Measurements from ENCODE around the gene FAM3C.
"Not testable (repeated sequence)": the region's sequence is repeated elsewhere in the genome, so short reads cannot be mapped to it uniquely, and the experiment has no call there.

FAM3C gene

DNA sequence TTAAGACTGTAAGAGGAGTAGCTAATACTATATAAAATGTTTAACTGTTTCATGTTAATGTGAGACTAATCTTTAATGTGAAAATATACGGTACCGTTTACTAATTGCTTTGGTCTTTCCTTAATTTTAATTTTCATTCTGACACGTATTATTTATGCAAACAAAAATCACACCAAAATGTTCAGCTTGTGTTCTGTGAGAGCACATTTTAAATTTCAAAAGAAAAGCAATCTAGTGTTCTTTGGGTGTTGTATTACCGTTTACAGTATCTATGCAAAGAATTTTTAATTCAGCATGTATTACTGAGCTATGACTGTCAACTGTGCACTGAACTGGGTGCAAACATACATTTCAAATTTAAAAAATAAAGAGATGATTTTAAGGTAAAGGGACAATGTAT is 65.1 kb downstream of the FAM3C start:
- DNase-seq (ENCODE audit: low read depth in 3 of 3): no peak

DNA sequence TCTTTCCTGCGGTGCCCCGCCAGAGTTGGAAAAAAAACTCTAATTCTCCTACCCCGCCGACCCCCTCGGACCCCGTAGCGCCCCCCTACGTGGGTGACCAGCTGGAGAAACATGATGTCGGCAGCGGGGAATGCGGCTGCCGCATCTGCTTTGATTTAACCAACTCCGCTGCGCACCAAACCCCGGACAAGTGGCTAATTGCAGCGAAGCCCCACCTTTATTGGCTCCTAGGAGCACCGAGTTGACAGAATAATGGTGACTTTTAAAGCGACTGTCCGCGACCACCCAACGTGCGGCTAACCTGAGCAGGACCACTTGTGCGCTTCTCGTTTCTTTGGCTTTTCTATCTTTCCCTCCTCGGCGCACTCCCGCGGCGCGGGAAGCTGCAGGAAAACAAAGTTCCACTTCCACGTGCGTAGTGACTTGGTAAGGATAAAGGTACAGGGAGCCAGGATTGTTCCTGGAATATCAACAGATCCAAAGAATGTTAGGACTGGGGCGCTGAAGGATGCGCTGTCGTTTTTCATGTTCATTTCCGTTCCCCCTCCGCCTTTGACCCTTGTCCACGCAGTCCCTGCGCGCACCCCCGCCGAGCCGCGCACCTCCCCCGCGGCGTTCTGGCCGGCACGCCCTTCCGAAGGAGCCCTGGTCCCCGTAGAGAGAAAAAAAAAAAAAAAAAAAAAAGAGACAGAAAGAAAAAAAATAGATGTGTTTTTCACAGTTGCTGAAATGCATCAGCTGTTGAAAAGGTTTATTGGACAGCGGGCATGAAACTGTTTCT is 65.9 kb downstream of the FAM3C start:
- no peak for DNase-seq (ENCODE audit: low read depth in 3 of 3)

DNA sequence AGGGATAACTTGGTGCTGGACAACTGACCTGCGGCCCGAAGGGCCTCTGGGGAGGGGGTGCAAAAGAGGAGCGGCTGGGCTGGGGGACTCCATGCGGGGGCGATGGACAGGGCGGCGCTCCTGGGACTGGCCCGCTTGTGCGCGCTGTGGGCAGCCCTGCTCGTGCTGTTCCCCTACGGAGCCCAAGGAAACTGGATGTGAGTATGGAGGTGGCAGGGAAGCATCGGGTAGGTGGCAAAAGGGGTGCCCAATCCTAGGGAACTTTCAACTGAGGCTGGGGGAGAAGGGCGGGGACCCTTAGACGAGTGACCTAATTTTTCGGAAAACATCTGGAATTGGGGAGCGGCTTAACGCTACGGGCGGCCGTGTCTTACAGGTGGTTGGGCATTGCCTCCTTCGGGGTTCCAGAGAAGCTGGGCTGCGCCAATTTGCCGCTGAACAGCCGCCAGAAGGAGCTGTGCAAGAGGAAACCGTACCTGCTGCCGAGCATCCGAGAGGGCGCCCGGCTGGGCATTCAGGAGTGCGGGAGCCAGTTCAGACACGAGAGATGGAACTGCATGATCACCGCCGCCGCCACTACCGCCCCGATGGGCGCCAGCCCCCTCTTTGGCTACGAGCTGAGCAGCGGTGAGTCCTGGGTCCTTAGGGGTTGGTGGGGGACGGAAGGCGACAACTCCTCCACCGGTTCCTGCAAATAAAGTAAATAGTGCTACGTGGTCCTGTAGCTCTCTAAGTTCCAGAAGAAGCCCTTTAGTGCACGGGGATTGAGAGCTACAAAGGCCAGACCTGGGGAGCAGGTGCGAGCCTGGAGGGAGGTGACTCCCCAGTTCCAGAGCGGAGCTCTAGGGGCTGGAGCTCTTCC is 66.7 kb downstream of the FAM3C start:
- peak in 1 of 3 experiments; percentile 29 for DNase-seq (ENCODE audit: low read depth in 3 of 3)

DNA sequence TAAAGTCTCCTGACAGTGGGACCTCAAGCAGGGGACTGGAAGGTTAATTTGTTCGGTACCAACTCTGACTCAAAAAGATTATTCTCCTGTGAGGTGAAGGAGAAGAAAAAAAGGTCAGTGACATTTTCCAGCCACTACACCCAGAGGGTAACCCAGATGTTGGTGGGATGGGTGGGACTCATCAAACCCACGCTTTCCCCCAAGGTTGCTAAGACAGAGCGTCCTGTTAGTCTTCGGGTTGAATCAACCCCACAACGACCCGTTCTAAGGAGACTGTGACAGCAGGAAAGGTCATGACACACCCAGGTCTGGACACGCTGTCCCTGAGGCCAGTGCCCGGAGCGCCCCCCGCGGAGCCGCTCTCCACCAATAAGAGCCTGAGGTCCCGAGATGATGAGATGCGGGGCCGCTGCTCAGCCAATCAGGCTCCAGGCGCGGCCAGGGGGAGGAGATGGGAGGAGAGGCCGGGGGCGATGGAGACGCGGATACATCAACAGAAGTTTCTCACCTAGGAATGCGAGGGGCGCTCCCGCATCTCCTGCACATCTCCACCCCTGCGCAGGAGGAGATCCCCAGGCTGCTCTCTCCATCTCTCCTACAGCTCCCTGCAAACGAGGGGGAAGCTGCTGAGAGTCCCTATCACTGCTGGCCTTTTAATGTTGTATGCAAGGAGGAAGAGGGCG is 67.5 kb downstream of the FAM3C start, which contains the start of gene WNT16:
Gene WNT16 (plus strand): TSS at position 493 of the 683 bp plus-strand sequence. CDS start 293 bp downstream, outside the sequence.
- no peak for DNase-seq (ENCODE audit: low read depth in 3 of 3)

DNA sequence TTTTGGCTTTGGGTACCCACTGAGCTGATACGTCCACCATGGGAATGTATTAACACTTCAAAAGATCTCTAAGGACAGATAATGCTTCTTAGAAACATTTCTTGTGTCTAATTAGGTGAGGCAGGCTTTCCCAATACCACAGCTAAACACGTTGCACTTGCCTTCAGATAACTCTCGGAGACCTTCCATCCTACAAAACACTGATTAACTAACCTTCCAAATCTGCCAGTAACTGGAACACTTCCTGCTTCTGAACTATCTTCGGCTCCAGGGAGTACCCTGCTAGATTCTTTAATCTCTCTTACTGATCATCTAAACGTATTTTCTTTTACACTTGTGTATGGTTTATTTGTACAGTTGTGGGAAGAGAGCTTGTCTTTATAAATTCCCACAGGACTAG is 68.4 kb downstream of the FAM3C start:
- no peak for DNase-seq (ENCODE audit: low read depth in 3 of 3)

DNA sequence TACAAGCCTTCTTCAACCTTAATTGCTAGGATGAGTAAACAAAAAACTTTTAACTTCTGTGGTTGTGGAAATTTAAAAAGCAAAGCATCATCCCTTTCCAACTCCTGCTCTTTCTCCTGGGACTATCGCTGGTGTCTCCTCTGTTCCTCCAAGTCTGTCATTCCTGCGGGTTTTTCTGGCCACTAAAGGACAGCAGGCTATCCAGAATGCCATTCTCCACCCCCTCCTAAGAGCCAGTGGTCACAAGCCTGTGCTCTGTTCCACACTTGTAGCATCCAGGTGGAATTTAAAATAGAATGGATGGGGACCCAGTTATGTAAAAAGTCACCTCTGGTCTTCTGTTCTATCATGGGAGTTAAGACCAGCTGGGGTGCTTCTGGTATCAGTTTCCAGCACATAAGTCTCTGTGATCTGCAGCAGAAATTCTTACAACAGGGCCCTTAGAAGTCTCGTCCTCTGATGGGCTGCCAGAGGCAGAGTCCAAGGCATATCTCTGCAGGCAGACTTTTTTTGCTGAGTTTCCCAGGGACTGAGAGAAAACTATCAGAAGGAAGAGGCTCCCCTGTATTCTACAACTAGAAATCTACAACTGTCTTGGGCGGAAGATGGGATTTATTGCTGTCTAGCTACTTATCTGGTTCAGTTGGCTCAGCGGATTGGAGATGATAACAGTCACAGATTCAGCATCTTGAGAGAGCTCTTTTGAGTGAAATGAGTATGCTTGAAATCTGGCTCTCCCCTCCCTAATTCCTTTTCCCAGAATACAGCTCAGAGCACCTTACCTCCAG is 72.4 kb downstream of the FAM3C start:
- no peak for DNase-seq (ENCODE audit: low read depth in 3 of 3)

DNA sequence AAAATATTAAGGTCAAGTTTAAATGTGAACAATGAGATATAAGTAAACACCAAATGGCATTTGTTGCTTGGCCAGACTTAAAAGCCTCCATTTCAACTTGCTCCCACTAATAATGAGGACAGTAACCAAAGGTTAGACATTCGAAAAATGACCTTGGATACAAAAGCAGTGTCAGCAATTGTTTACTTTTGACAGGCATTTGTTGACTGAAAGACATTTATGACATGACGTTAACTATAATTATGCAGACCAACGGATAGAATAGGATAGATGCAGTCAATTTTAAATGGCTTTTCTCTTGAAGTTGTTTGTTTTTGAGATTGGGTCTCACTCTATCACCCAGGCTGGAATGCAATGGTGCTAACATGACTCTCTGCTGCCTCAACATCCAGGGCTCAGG is 73.6 kb downstream of the FAM3C start:
- DNase-seq (ENCODE audit: low read depth in 3 of 3): no peak

DNA sequence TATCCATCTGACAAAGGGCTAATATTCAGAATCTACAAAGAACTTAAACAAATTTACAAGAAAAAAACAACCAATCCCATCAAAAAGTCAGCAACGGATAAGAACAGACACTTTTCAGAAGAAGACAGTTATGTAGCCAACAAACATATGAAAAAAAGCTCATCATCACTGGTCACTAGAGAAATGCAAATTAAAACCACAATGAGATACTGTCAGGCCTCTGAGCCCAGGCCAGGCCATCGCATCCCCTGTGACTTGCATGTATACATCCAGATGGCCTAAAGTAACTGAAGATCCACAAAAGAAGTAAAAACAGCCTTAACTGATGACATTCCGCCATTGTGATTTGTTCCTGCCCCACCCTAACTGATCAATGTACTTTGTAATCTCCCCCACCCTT is 80.9 kb downstream of the FAM3C start:
- DNase-seq (ENCODE audit: low read depth in 3 of 3): not testable (repeated sequence)

DNA sequence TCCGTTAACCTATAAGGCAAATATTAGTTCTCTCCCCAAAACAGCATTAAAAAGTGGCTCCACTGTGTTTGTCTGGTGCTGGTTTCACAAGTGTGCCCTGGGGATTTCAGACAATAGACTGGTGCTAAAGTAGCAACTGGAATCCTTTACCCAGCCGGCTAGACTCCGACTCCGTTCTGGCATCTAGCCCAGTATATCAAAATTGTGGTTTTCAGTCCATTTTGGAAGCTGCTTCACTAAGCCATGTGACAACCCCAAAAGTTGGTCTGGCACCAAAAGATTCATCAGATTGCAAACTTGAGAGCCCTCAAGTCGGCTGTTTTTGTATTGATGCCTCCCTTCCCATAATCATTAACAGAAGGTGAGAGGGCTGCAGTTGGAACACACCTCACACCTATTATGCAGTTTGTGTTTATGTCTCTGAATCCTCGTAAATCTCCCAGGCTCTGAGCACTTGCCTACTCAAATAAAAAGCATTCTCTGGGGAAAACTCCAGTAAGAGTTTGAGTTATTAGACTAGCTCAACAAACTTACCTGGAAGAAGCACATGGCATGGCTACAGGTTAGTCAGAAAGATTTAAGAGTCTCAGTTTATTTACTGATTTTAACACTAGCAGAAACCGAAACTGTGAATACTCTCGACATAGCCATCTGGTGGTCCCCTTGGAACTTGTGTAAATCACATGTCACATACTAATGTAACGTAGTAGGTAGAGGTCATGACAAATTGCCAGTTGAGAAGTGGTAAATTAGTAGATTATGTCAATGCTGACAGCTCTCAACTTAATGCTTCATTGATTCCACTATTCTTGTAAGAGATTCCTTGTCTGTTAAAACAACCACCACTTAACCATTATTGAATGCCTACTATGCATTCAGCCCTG is 82.1 kb downstream of the FAM3C start:
- no peak for DNase-seq (ENCODE audit: low read depth in 3 of 3)

DNA sequence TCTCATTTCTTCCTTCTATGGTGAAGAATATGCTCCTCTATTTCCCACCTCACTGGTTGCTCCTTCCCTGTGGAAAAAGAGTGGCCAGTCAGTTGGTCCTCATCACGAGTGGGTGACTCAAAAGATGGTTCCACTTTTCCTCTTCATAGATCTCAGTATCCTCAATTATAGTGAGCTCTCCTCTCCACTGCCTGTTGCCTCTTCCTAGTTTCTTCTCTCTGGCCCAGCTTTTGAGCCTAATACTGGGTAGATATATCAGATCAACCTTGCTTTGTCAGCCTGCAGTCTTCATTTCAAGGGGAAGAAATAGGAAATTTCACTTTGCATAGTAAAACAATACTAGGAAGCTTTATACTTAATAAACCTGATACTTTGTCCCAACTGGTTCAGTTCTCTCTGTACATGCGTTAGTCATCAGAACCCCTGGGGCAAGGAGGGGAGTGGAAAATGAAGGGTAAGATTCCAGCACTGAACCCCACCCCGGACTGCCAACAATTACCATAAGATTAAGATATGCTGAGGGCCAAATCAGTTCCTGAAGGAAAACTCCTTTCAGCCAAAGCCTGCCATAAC is 82.8 kb downstream of the FAM3C start:
- no peak for DNase-seq (ENCODE audit: low read depth in 3 of 3)

DNA sequence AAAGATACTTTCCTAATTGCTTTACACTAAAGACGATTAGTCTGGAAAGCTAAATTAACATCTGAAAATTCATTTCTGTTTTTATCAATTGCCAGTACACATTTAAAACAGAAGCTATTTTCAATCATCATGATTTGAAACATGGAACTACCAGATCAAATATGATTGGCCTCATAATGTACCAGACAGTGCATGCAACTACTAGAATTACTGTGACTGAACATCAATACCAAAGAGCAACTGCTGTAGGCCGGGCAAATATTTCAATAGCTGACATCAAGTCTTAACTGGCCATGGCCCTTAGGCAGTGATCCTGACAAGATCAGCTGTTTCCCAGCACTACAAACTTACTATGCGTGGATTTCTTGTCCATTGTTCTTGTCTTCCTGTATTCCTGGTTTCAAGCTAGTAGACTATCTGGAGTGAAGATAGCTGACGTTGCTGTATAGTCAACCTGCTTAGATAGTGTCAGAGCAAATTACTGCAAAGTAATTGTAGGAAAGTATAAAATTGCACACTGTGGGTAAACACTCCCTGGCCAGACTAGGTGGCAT is 89.0 kb downstream of the FAM3C start:
- no peak for DNase-seq (ENCODE audit: low read depth in 3 of 3)

DNA sequence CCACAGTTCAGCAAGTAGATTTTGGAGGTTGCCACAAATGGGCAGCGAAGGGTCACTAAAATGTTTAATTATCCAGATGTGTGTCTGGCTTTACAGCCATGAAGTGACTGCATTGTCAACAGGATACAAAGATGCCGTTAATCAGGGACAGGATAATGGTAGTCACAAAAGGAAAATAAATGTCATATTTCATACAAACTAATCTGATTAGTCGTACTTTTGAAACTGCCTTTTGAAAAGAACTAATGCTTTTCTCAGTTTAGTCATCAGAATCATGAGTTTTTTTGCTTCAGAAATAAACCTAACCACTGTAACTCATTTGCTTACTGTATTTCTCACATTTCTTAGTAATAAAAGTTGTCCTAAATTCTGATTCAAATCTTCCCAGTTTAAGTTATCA is 89.5 kb downstream of the FAM3C start:
- DNase-seq (ENCODE audit: low read depth in 3 of 3): no peak

DNA sequence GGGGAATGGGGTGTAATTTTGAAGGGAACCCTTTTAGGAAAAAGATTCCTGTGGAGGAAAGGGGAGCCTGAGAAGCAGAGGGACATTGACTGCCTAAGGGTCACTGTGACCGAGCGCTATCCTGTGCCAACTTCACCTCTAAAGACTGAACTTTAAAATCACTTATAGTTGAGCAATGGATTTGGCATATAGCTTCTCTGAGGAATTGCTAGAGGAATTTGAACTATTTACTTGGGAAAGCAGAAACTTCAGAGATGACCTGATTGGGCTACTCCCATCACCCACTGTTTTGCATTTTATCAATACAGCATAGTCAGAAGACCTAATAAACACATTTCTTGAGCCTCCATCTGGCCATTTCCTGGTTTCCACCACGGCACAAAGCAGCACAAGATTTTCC is 91.0 kb downstream of the FAM3C start:
- DNase-seq (ENCODE audit: low read depth in 3 of 3): no peak

DNA sequence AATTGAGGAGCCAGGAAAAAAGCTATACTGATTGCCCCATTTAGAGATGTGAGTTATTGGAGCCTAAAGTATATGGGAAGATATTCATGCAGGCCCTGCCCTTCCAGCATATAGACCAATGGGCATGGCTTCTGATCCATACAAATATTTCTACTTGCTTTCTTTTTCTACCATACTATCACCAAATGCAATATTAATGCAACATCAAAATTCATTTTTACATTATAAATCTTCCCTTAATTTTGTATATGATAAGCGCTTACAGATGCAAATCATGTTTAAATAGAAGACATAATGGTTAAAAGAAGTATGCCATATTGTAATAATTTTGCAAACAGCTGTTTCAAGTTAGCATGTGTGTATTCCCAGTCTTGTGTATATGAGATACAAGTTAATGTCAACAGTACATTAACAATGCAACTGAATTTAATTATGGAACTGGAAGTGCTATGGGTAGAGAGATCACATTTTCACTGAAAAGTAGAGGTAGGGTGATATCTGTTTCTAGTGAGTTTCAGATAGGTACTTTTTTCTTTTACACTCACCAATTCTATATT is 91.9 kb downstream of the FAM3C start:
- no peak for DNase-seq (ENCODE audit: low read depth in 3 of 3)

DNA sequence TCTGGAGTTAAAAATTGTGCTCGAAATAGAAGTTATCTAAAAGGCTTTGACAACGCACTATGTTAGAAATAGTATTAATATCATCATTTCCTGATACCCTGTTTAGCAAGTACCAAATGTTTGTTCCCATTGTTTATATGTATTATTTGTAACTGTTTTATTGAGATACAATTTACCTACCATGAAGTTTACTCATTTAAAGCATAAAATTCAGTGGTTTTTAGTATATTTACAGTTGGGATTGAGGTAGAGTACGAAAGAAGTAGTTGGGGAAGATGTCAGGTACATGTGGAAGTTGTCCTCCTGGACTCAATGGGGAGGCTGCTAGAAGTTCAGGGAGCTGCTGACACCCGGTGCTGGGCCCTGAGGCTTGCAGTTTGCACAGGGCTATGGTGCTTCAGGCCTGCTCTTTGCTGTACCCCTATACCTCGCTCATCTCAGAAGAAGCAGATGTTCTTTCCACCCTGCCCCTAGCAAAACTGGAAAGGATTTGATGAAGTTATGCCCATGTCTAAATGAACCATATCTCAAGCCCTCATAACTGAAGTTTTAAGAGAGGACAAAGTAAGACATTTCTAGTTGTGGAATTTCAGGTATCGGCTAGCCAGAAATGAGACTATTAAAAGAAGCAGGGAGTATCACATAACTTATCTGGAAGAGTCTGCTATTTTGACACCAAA is 92.5 kb downstream of the FAM3C start:
- DNase-seq (ENCODE audit: low read depth in 3 of 3): no peak

DNA sequence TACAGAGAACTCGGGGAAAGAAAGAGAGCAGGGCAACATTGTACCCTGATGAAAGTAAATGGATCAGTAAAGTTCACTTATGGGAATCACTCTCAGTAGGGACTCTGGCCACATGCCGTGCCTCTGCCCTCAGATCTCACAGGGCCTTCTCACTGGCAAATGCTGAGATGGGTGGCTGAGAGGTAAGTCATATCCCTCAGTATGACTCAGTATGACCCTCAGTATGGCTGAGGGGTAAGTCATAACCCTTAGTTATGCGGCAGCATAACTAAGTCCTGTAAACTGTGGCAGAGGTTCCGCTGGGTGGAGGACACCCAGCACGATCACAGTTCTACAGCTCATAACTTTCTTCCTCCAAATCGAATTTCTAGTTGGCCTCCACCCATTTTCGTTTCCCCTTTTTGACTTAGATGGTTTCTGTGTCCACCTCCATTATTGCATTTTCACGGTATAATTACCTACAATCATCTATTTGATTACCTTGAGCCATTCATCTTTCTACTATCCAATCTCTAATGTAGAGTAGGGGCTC is 93.8 kb downstream of the FAM3C start:
- no peak for DNase-seq (ENCODE audit: low read depth in 3 of 3)

DNA sequence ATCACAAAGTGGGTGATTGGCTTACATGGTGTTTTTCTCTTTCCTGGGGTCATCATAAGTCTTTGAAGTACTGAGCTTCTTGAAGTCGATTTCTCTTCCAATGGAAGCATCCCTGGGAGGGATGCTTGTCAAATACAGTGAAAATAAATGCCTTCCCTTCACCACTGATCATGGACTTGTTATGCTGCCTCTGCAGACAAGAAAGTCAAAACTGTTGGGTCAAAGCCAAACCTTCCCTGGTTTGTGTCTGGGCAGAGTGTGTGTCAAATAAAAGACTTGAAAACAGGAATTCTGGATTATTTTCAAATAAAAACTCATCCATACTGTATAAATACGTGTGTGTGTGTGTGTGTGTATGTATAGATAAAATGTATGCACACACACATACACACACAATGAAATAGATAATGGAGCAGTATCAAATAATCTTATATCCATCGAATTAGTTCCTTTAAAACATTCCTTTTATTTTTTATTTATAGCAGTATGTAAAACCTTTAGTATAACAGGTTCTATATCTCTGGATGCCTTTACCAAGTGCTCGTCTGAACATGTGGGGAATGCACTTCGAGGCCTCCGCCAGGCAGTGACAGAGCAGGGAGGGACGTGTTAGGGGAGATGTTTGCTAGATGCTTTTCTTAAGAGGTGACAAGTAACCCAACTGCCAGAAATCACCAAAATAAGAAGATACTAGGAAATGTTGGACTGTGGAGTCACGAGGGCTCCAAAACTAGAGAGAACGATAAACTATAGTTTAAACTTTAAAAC is 94.5 kb downstream of the FAM3C start:
- no peak for DNase-seq (ENCODE audit: low read depth in 3 of 3)
